ENCODE data around the gene USP7.

The USP7 gene

GRCh38 chr16:9000664-9001063 is 37.0 kb upstream of the USP7 start:
- Histone ChIP-seq H3K27me3 (no peaks in the 10 kb centered on the region), H3K4me1 (no peaks in the 10 kb centered on the region), H3K4me3 (no peak overlapping the region), H3K27ac (no peak overlapping the region), H3K36me3 (no peaks in the 10 kb centered on the region), H3K9me3 (no peaks in the 10 kb centered on the region)
- DNase-seq = no peak
- intact Hi-C loops (cut with DNase I; ENCODE audit: low total_unique reads) = loop anchor here (10.0 kb wide), 1 partner anchor 86 kb away; no protein-coding TSS in a partner anchor
- TF ChIP-seq CTCF (IDR thresholded peaks at IDR 0.05) = no peak

- Histone ChIP-seq H3K4me3 (no peak overlapping the region), H3K27ac (no peak overlapping the region), H3K36me3 (no peaks in the 10 kb centered on the region), H3K27me3 (no peaks in the 10 kb centered on the region), H3K4me1 (no peaks in the 10 kb centered on the region), H3K9me3 (no peaks in the 10 kb centered on the region)
- intact Hi-C loops (cut with DNase I; ENCODE audit: low total_unique reads) = loop anchor here (10.0 kb wide), 1 partner anchor 85 kb away; no protein-coding TSS in a partner anchor
- DNase-seq = no peak
- no peak for TF ChIP-seq CTCF (IDR thresholded peaks at IDR 0.05)
Measured at GRCh38 chr16:8999800-9000199, 36.1 kb upstream of the USP7 start.

DNA sequence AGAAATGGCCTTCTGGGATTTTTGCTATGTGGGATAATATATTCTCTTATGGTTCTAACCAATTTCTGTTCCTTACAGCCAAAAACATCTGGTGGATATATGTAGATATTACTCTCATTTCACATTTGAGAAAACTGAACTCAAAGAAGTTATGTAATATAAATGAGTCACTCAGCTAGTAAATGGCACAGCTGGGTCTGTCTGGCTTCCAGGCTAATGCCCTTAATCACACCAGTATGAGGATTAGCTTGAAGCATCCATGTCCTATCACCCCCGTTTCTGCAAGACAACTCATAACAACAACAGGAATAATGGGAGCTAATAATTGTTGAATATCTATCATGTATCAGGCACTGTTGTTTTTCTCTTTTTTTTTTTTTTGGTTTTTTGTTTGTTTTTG is 34.4 kb upstream of the USP7 start:
- intact Hi-C loops (cut with DNase I; ENCODE audit: low total_unique reads) = no loop called here
- Histone ChIP-seq H3K9me3 (no peaks in the 10 kb centered on the region), H3K4me1 (no peaks in the 10 kb centered on the region), H3K4me3 (no peak overlapping the region), H3K27me3 (no peaks in the 10 kb centered on the region), H3K27ac (no peak overlapping the region), H3K36me3 (no peaks in the 10 kb centered on the region)
- TF ChIP-seq CTCF (IDR thresholded peaks at IDR 0.05) = no peak
- DNase-seq = no peak

DNA sequence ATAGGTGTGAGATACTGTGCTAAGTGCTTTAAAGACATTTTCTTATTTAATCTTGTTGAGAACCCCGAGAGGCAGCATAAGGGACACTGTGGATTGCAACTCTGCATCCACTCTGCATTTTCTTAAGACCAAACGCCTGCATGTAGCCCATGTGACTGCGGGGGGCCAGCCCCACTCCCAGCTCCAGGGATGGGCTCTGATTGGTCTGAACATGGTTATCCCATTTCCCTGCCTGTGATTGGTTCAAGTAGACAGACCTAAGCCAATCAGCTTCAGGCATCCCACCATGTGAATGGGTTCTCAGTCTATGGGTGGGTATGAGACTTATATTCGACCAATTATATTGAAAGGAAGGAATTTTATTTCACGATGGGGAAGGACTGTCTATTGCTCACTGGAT is 33.2 kb upstream of the USP7 start:
- no peak for TF ChIP-seq CTCF (IDR thresholded peaks at IDR 0.05)
- Histone ChIP-seq H3K27ac (no peak overlapping the region), H3K4me3 (no peak overlapping the region), H3K36me3 (no peaks in the 10 kb centered on the region), H3K9me3 (no peaks in the 10 kb centered on the region), H3K4me1 (no peaks in the 10 kb centered on the region), H3K27me3 (no peaks in the 10 kb centered on the region)
- intact Hi-C loops (cut with DNase I; ENCODE audit: low total_unique reads) = no loop called here
- no peak for DNase-seq

- peaks cover 0 to 7% of the 10 kb centered on the region in 2 donors for H3K27me3 ChIP-seq
- TF ChIP-seq CTCF (IDR thresholded peaks at IDR 0.05) = no peak
- no peaks in the 10 kb centered on the region for H3K4me1 ChIP-seq
- H3K36me3 ChIP-seq = no peaks in the 10 kb centered on the region
- no peak overlapping the region for H3K4me3 ChIP-seq
- intact Hi-C loops (cut with DNase I; ENCODE audit: low total_unique reads) = no loop called here
- no peak for DNase-seq
- no peaks in the 10 kb centered on the region for H3K9me3 ChIP-seq
- H3K27ac ChIP-seq = no peak overlapping the region
Measured at GRCh38 chr16:8990445-8990844, 26.7 kb upstream of the USP7 start.

All from tibial artery (tissue), 4 donors.